KMS-11 (cell line): ENCODE results near the gene ABCD1.
A peak's percentile ranks its signal among the peaks of the same experiment; 100 is the strongest.

Experiments used
- H2AFZ ChIP-seq: fragments of 200-600 bp; sonication (generic); 2 replicates; pipeline ENCODE4 v1.6.1; 2016; ENCODE audit warnings: antibody characterized with exemption, mixed run types, low read depth
- H3K27ac ChIP-seq: fragments of 200-600 bp; sonication (generic); 2 replicates; pipeline ENCODE4 v1.6.1; 2016; ENCODE audit warnings: mild to moderate bottlenecking, mixed run types
- H3K27me3 ChIP-seq: fragments of 200-600 bp; sonication (generic); 2 replicates; pipeline ENCODE4 v1.6.1; 2017; ENCODE audit warnings: mild to moderate bottlenecking, low read depth, mixed run types, moderate library complexity; ENCODE audit not compliant: insufficient read depth
- H3K36me3 ChIP-seq: fragments of 200-600 bp; sonication (generic); 2 replicates; pipeline ENCODE4 v1.6.1; 2017; ENCODE audit warnings: mild to moderate bottlenecking, mixed run types; ENCODE audit not compliant: insufficient read depth
- H3K4me1 ChIP-seq: fragments of 200-600 bp; sonication (generic); 2 replicates; pipeline ENCODE4 v1.6.1; 2016; ENCODE audit warnings: mild to moderate bottlenecking, low read depth, mixed run types; ENCODE audit not compliant: poor library complexity, severe bottlenecking
- H3K4me2 ChIP-seq: fragments of 200-600 bp; sonication (generic); 2 replicates; pipeline ENCODE4 v1.7.0; 2016; ENCODE audit warnings: mild to moderate bottlenecking, mixed run types
- H3K4me3 ChIP-seq: fragments of 200-600 bp; sonication (generic); IDR thresholded peaks from 2 replicates; pipeline ENCODE4 v1.6.1; 2017; ENCODE audit warnings: low read depth, low read length, mixed read lengths; ENCODE audit not compliant: insufficient read depth
- H3K79me2 ChIP-seq: fragments of 200-600 bp; sonication (generic); 2 replicates; pipeline ENCODE4 v1.6.1; 2016; ENCODE audit warnings: low read depth, mixed run types; ENCODE audit not compliant: insufficient read depth
- H3K9ac ChIP-seq: fragments of 200-600 bp; sonication (generic); 2 replicates; pipeline ENCODE4 v1.6.1; 2016; ENCODE audit warnings: mild to moderate bottlenecking, mixed run types
- H4K20me1 ChIP-seq: fragments of 200-600 bp; sonication (generic); 2 replicates; pipeline ENCODE4 v1.6.1; 2016; ENCODE audit warnings: mild to moderate bottlenecking, mixed run types; ENCODE audit not compliant: insufficient read depth
- CTCF ChIP-seq: fragments of 200-600 bp; sonication (generic); conservative IDR thresholded peaks from 2 replicates; pipeline ENCODE4 v1.6.1; 2017; ENCODE audit warnings: low read depth, mild to moderate bottlenecking, antibody characterized with exemption, low read length, moderate library complexity, mixed read lengths

ABCD1 gene

GRCh38 chrX:153761863-153762262 lies 37.2 kb downstream of the ABCD1 start:
- no peak overlapping the region for H2AFZ ChIP-seq
- no peak for TF ChIP-seq CTCF
- no peaks in the 10 kb centered on the region for H3K36me3 ChIP-seq
- H3K9ac ChIP-seq, result no peak overlapping the region
- H3K4me3 ChIP-seq, result no peak overlapping the region
- H3K4me1 ChIP-seq, result no peaks in the 10 kb centered on the region
- no peaks in the 10 kb centered on the region for H4K20me1 ChIP-seq
- no peak overlapping the region for H3K27ac ChIP-seq
- H3K79me2 ChIP-seq, result no peaks in the 10 kb centered on the region
- H3K27me3 ChIP-seq, result no peaks in the 10 kb centered on the region
- no peak overlapping the region for H3K4me2 ChIP-seq

GRCh38 chrX:153762626-153763173 lies 38.0 kb downstream of the ABCD1 start:
- Histone ChIP-seq H2AFZ (no peak overlapping the region), H3K4me2 (no peak overlapping the region), H3K36me3 (no peaks in the 10 kb centered on the region), H3K4me1 (no peaks in the 10 kb centered on the region), H3K79me2 (no peaks in the 10 kb centered on the region), H4K20me1 (no peaks in the 10 kb centered on the region), H3K9ac (no peak overlapping the region), H3K4me3 (no peak overlapping the region), H3K27ac (no peak overlapping the region), H3K27me3 (no peaks in the 10 kb centered on the region)
- TF ChIP-seq CTCF, result no peak

GRCh38 chrX:153763298-153763932 lies 38.8 kb downstream of the ABCD1 start:
- Histone ChIP-seq H3K4me1 (no peaks in the 10 kb centered on the region), H4K20me1 (no peaks in the 10 kb centered on the region), H3K27ac (no peak overlapping the region), H3K79me2 (no peaks in the 10 kb centered on the region), H3K36me3 (no peaks in the 10 kb centered on the region), H3K4me2 (no peak overlapping the region), H3K9ac (no peak overlapping the region), H3K4me3 (no peak overlapping the region), H3K27me3 (no peaks in the 10 kb centered on the region), H2AFZ (no peak overlapping the region)
- no peak for TF ChIP-seq CTCF

GRCh38 chrX:153763989-153764755 lies 39.5 kb downstream of the ABCD1 start, which contains the start of gene PLXNB3:
Gene PLXNB3 (plus strand): TSS chrX:153764249. CDS start chrX:153765536, 1,287 bp downstream.
- no peak within 1 kb of the TSS for H3K27ac ChIP-seq
- H3K4me2 ChIP-seq, result no peak within 1 kb of the TSS; the same call in 1 of the 2 replicates
- TF ChIP-seq CTCF, result peak; percentile 84
- H3K36me3 ChIP-seq, result no peaks in the 10 kb centered on the region
- H3K9ac ChIP-seq, result no peak within 1 kb of the TSS
- H4K20me1 ChIP-seq, result no peaks in the 10 kb centered on the region
- no peaks in the 10 kb centered on the region for H3K79me2 ChIP-seq
- H3K4me3 ChIP-seq, result no peak within 1 kb of the TSS
- peak within 1 kb of the TSS; percentile 30; the same call in 1 of the 2 replicates for H2AFZ ChIP-seq
- no peaks in the 10 kb centered on the region for H3K27me3 ChIP-seq
- H3K4me1 ChIP-seq, result no peaks in the 10 kb centered on the region
